ENCODE measurements around the gene KLF11. TPM values are rescaled to one million over a fixed set of nuclear protein-coding genes. Genes with fewer than 3 reads are reported as not detected.

KLF11 gene
- total RNA-seq, 1 donor from 2014 or later, result 66.7 TPM

GRCh38 chr2:10061221-10061925 is 18.0 kb downstream of the KLF11 start:
- DNase-seq (ENCODE audit: low spot score), result no peak

- DNase-seq (ENCODE audit: low spot score), result no peak
Observed at GRCh38 chr2:10062931-10063365, 19.6 kb downstream of the KLF11 start.

- no peak for DNase-seq (ENCODE audit: low spot score)
Observed at GRCh38 chr2:10063566-10063965, 20.2 kb downstream of the KLF11 start.

- no peak for DNase-seq (ENCODE audit: low spot score)
Observed at GRCh38 chr2:10064932-10065772, 21.8 kb downstream of the KLF11 start.

GRCh38 chr2:10065773-10066055 is 22.4 kb downstream of the KLF11 start:
- no peak for DNase-seq (ENCODE audit: low spot score)

- no peak for DNase-seq (ENCODE audit: low spot score)
Observed at GRCh38 chr2:10067330-10067729, 24.0 kb downstream of the KLF11 start.

GRCh38 chr2:10067881-10068280 is 24.5 kb downstream of the KLF11 start:
- DNase-seq (ENCODE audit: low spot score), result no peak

GRCh38 chr2:10071176-10071575 is 27.8 kb downstream of the KLF11 start:
- no peak for DNase-seq (ENCODE audit: low spot score)

- DNase-seq (ENCODE audit: low spot score), result no peak
Observed at GRCh38 chr2:10071595-10071994, 28.2 kb downstream of the KLF11 start.

GRCh38 chr2:10072656-10073480 is 29.5 kb downstream of the KLF11 start:
- DNase-seq (ENCODE audit: low spot score), result no peak

- no peak for DNase-seq (ENCODE audit: low spot score)
Observed at GRCh38 chr2:10073706-10074105, 30.4 kb downstream of the KLF11 start.

GRCh38 chr2:10075101-10075500 is 31.8 kb downstream of the KLF11 start:
- no peak for DNase-seq (ENCODE audit: low spot score)

- DNase-seq (ENCODE audit: low spot score), result no peak
Observed at GRCh38 chr2:10075571-10076209, 32.3 kb downstream of the KLF11 start.

GRCh38 chr2:10076511-10076910 is 33.2 kb downstream of the KLF11 start:
- no peak for DNase-seq (ENCODE audit: low spot score)

- no peak for DNase-seq (ENCODE audit: low spot score)
Observed at GRCh38 chr2:10076988-10077527, 33.7 kb downstream of the KLF11 start.

GRCh38 chr2:10078001-10078400 is 34.7 kb downstream of the KLF11 start:
- no peak for DNase-seq (ENCODE audit: low spot score)

GRCh38 chr2:10078704-10079265 is 35.4 kb downstream of the KLF11 start:
- no peak for DNase-seq (ENCODE audit: low spot score)

GRCh38 chr2:10079266-10079869 is 36.0 kb downstream of the KLF11 start:
- no peak for DNase-seq (ENCODE audit: low spot score)

- DNase-seq (ENCODE audit: low spot score), result no peak
Observed at GRCh38 chr2:10079870-10080535, 36.7 kb downstream of the KLF11 start, which contains the start of gene CYS1. CYS1 (minus strand) TSS chr2:10080411; CDS start chr2:10080223, 188 bp downstream.
